SK-N-SH (cell line): ENCODE measurements around the gene ATP6V1C2. TPM values are rescaled to one million over a fixed set of nuclear protein-coding genes. Genes with fewer than 3 reads are reported as not detected.

ENCODE experiments used
- CTCF ChIA-PET: fragments of 300-600, 350-600 bp; formaldehyde crosslinking; extraction: SDS; loops from one replicate; lab custom pipeline; 2021; lab: Yijun Ruan, JAX
- POLR2A ChIA-PET: fragments of 350-600 bp; sonication (Branson Sonifier 250); formaldehyde crosslinking; extraction: SDS; loops from one replicate; lab custom pipeline; 2020; ENCODE audit warnings: antibody characterized with exemption, inconsistent platforms; lab: Yijun Ruan, JAX
- DNase-seq: peaks from one replicate; pipeline ENCODE4 v3.0.0; 2012
- H2AFZ ChIP-seq: fragments of 200-600 bp; sonication (generic); 2 replicates; pipeline ENCODE4 v1.8.1; 2016; ENCODE audit warnings: antibody characterized with exemption, mild to moderate bottlenecking, low read depth
- H3F3A ChIP-seq: fragments of 200-600 bp; sonication (generic); replicated peaks from 2 replicates; pipeline ENCODE3; 2016; ENCODE audit warnings: antibody characterized with exemption, mild to moderate bottlenecking; ENCODE audit not compliant: insufficient read depth
- H3K27ac ChIP-seq, 2 experiments: fragments of 200-500 bp in 1 of 2; fragments of 200-600 bp in 1 of 2; sonication (Bioruptor generic) in 1 of 2; sonication (generic), shearing (Covaris generic) in 1 of 2; 2 replicates each; pipeline versions ENCODE4 v1.5.1 to v1.6.1; 2014 to 2016; ENCODE audit warnings: low read depth in 2 of 2, inconsistent platforms in 1 of 2, low read length in 1 of 2, mild to moderate bottlenecking in 1 of 2, mixed read lengths in 1 of 2
- H3K27me3 ChIP-seq: fragments of 200-600 bp; sonication (generic), shearing (Covaris generic); 2 replicates; pipeline ENCODE4 v1.6.1; 2016; ENCODE audit warnings: mixed run types; ENCODE audit not compliant: insufficient read depth
- H3K36me3 ChIP-seq, 2 experiments: fragments of 200-500 bp in 1 of 2; fragments of 200-600 bp in 1 of 2; sonication (Bioruptor generic) in 1 of 2; sonication (generic) in 1 of 2; replicated peaks in 1 of 2; 2 replicates each; pipeline versions ENCODE3 to v1.5.1; 2014 to 2016; ENCODE audit warnings: low read length in 1 of 2, mild to moderate bottlenecking in 1 of 2; ENCODE audit not compliant: insufficient read depth in 2 of 2, control insufficient read depth in 1 of 2
- H3K4me1 ChIP-seq, 2 experiments: fragments of 200-500 bp in 1 of 2; fragments of 200-600 bp in 1 of 2; sonication (Bioruptor generic) in 1 of 2; sonication (generic), shearing (Covaris generic) in 1 of 2; 2 replicates each; pipeline versions ENCODE4 v1.5.1 to v1.6.1; 2014 to 2016; ENCODE audit warnings: low read depth in 1 of 2, low read length in 1 of 2, mixed run types in 1 of 2; ENCODE audit not compliant: insufficient read depth in 2 of 2, control insufficient read depth in 1 of 2
- H3K4me2 ChIP-seq: fragments of 200-600 bp; sonication (generic), shearing (Covaris generic); 2 replicates; pipeline ENCODE4 v1.6.1; 2017; ENCODE audit warnings: mixed run types
- H3K4me3 ChIP-seq, 2 experiments: fragments of 200-500 bp in 1 of 2; fragments of 200-600 bp in 1 of 2; sonication (Bioruptor generic) in 1 of 2; sonication (generic), shearing (Covaris generic) in 1 of 2; 2 replicates each; pipeline versions ENCODE4 v1.5.1 to v1.8.1; 2014 to 2016; ENCODE audit warnings: low read depth in 2 of 2, inconsistent platforms in 1 of 2, low read length in 1 of 2, mild to moderate bottlenecking in 1 of 2, mixed read lengths in 1 of 2, moderate library complexity in 1 of 2
- H3K79me2 ChIP-seq: fragments of 200-600 bp; sonication (generic); 2 replicates; pipeline ENCODE4 v1.8.1; 2017; ENCODE audit warnings: mild to moderate bottlenecking; ENCODE audit not compliant: insufficient read depth
- H3K9ac ChIP-seq: fragments of 200-600 bp; sonication (generic); 2 replicates; pipeline ENCODE4 v1.6.1; 2017; ENCODE audit warnings: mixed run types
- H3K9me2 ChIP-seq: fragments of 200-600 bp; sonication (generic); 2 replicates; pipeline ENCODE4 v1.6.1; 2017; ENCODE audit warnings: mixed run types
- H3K9me3 ChIP-seq: fragments of 200-600 bp; sonication (generic); 2 replicates; pipeline ENCODE4 v1.6.1; 2017; ENCODE audit warnings: mixed run types, mild to moderate bottlenecking, moderate library complexity
- H4K20me1 ChIP-seq: fragments of 200-600 bp; sonication (generic); 2 replicates; pipeline ENCODE4 v1.6.1; 2017; ENCODE audit warnings: mild to moderate bottlenecking, mixed run types; ENCODE audit not compliant: insufficient read depth
- CHD2 ChIP-seq: fragments of 150-350 bp; IDR thresholded peaks from 2 replicates; pipeline ENCODE4 v1.6.1; 2018; ENCODE audit warnings: low read length; ENCODE audit not compliant: partially characterized antibody
- CTCF ChIP-seq: fragments of 200-600 bp; sonication (generic); IDR thresholded peaks from 2 replicates; pipeline ENCODE4 v1.6.1; 2017; ENCODE audit warnings: antibody characterized with exemption, mild to moderate bottlenecking, moderate library complexity
- ELF1 ChIP-seq: IDR thresholded peaks from 2 replicates; pipeline ENCODE4 v1.4.0; 2012
- EP300 ChIP-seq, 2 experiments: IDR thresholded peaks; 2 replicates each; pipeline versions ENCODE4 v1.4.0 to v1.6.1; 2012; ENCODE audit warnings: borderline replicate concordance in 1 of 2, low read depth in 1 of 2, low read length in 1 of 2
- FOSL2 ChIP-seq: IDR thresholded peaks from 2 replicates; pipeline ENCODE4 v1.4.0; 2012; ENCODE audit warnings: low read depth, mild to moderate bottlenecking, moderate library complexity, borderline replicate concordance
- GATA2 ChIP-seq: sonication (generic); formaldehyde crosslinking; IDR thresholded peaks from 2 replicates; pipeline ENCODE4 v1.5.0; 2020; ENCODE audit warnings: mild to moderate bottlenecking, missing genetic modification reagents
- JUND ChIP-seq: IDR thresholded peaks from 2 replicates; pipeline ENCODE4 v1.4.0; 2012
- MAX ChIP-seq: IDR thresholded peaks from 2 replicates; pipeline ENCODE4 v1.4.0; 2012; ENCODE audit warnings: low read depth
- MXI1 ChIP-seq: IDR thresholded peaks from 2 replicates; pipeline ENCODE4 v1.6.1; 2012; ENCODE audit warnings: mild to moderate bottlenecking, low read depth, low read length, improper control_type of control experiment
- NFIC ChIP-seq: IDR thresholded peaks from 2 replicates; pipeline ENCODE4 v1.4.0; 2012; ENCODE audit warnings: borderline replicate concordance
- POLR2AphosphoS5 ChIP-seq: IDR thresholded peaks from 2 replicates; pipeline ENCODE4 v1.6.1; 2012; ENCODE audit warnings: low read depth, low read length
- RAD21 ChIP-seq: IDR thresholded peaks from 2 replicates; pipeline ENCODE4 v1.6.1; 2012; ENCODE audit warnings: mild to moderate bottlenecking, low read length
- RCOR1 ChIP-seq: fragments of 150-350 bp; IDR thresholded peaks from 2 replicates; pipeline ENCODE4 v1.6.1; 2017; ENCODE audit warnings: antibody characterized with exemption, low read length
- REST ChIP-seq: IDR thresholded peaks from 2 replicates; pipeline ENCODE4 v1.6.1; 2012; ENCODE audit warnings: mild to moderate bottlenecking, low read depth, low read length, moderate library complexity
- RFX5 ChIP-seq: IDR thresholded peaks from 2 replicates; pipeline ENCODE4 v1.6.1; 2012; ENCODE audit warnings: mild to moderate bottlenecking, improper control_type of control experiment, low read length
- RXRA ChIP-seq: IDR thresholded peaks from 2 replicates; pipeline ENCODE4 v1.4.0; 2012; ENCODE audit warnings: low read depth, mild to moderate bottlenecking, borderline replicate concordance
- SIN3A ChIP-seq: IDR thresholded peaks from 2 replicates; pipeline ENCODE4 v1.6.1; 2012; ENCODE audit warnings: low read depth, mild to moderate bottlenecking, low read length, moderate library complexity, borderline replicate concordance
- TCF12 ChIP-seq: IDR thresholded peaks from 2 replicates; pipeline ENCODE4 v1.4.0; 2012
- TEAD4 ChIP-seq: IDR thresholded peaks from 2 replicates; pipeline ENCODE4 v1.4.0; 2012; ENCODE audit warnings: mild to moderate bottlenecking, borderline replicate concordance; ENCODE audit not compliant: insufficient read depth
- USF1 ChIP-seq: IDR thresholded peaks from 2 replicates; pipeline ENCODE4 v1.4.0; 2012; ENCODE audit warnings: low read depth, borderline replicate concordance
- USF2 ChIP-seq: fragments of 150-350 bp; IDR thresholded peaks from 2 replicates; pipeline ENCODE4 v1.6.1; 2017; ENCODE audit warnings: antibody characterized with exemption, low read length, low read depth, borderline replicate concordance
- WGBS: methylation state at CpG from one replicate; pipeline ENCODE4 v1.1.6; 2017; ENCODE audit warnings: low lambda C conversion rate; 5-methylcytosine and 5-hydroxymethylcytosine counted together
- polyA plus RNA-seq, 3 experiments: library from polyadenylated mRNA; depleted of rRNA; stranded (reverse); fragments of >200 nt; gene quantifications; 2 replicates each; pipeline ENCODE4 v1.2.3, GENCODE V29; 2012

ATP6V1C2 gene
- polyA plus RNA-seq, 1 of the 3 experiments (the other 2 are of a cell fraction) = 0.12 TPM

GRCh38 chr2:10781746-10782145 lies 60.3 kb downstream of the ATP6V1C2 start:
- Histone ChIP-seq H3K36me3 (peaks cover 40 to 61% of the 10 kb centered on the region in 2 experiments), H3K4me2 (no peak overlapping the region), H3K9me3 (no peaks in the 10 kb centered on the region), H3F3A (no peaks in the 10 kb centered on the region), H2AFZ (no peak overlapping the region), H3K27ac (no peak overlapping the region), H3K4me3 (no peak overlapping the region), H3K9ac (no peak overlapping the region), H3K9me2 (no peaks in the 10 kb centered on the region), H4K20me1 (no peaks in the 10 kb centered on the region), H3K79me2 (no peaks in the 10 kb centered on the region), H3K27me3 (no peaks in the 10 kb centered on the region), H3K4me1 (no peaks in the 10 kb centered on the region; a peak in 1 of 4 replicates)
- 94% methylated on average over 8 of the region's 8 CpGs for WGBS
- POLR2A ChIA-PET = no interaction called here
- DNase-seq = no peak
- CTCF ChIA-PET = interaction anchor here (1.2 to 1.9 kb wide), 3 partner anchors 18 to 51 kb away, joined by 4 to 7 read pairs (median 4); partner anchors contain the start of gene PDIA6
- TF ChIP-seq CHD2 (no peak), RAD21 (no peak), USF2 (no peak), FOSL2 (no peak), CTCF (no peak), USF1 (no peak), RCOR1 (no peak), TCF12 (no peak), NFIC (no peak), POLR2AphosphoS5 (no peak), GATA2 (CRISPR knock-in tag) (no peak), RXRA (no peak)

- ChIA-PET CTCF (no interaction called here), POLR2A (no interaction called here)
- DNase-seq = no peak
- H3F3A ChIP-seq = no peaks in the 10 kb centered on the region
- no peaks in the 10 kb centered on the region for H3K27me3 ChIP-seq
- no peak overlapping the region for H3K4me2 ChIP-seq
- no peaks in the 10 kb centered on the region for H3K79me2 ChIP-seq
- H3K4me1 ChIP-seq = no peaks in the 10 kb centered on the region; a peak in 1 of 4 replicates
- H3K9me3 ChIP-seq = no peaks in the 10 kb centered on the region
- no peaks in the 10 kb centered on the region for H3K9me2 ChIP-seq
- H4K20me1 ChIP-seq = no peaks in the 10 kb centered on the region
- H3K27ac ChIP-seq = no peak overlapping the region; a peak in 1 of 4 replicates
- no peak overlapping the region for H3K9ac ChIP-seq
- TF ChIP-seq RCOR1 (no peak), JUND (no peak), ELF1 (no peak), RXRA (no peak), TEAD4 (no peak), RFX5 (no peak), REST (no peak), EP300 (IDR thresholded peaks at IDR 0.05; ENCODE audit: borderline replicate concordance in 1 of 2, low read depth in 1 of 2, low read length in 1 of 2) (no peak), SIN3A (no peak), MAX (no peak), MXI1 (no peak), POLR2AphosphoS5 (no peak)
- no peak overlapping the region for H2AFZ ChIP-seq
- peaks cover 57 to 73% of the 10 kb centered on the region in 2 experiments for H3K36me3 ChIP-seq
- no peak overlapping the region for H3K4me3 ChIP-seq
- WGBS = 78% methylated on average over 4 of the region's 4 CpGs
Observed at GRCh38 chr2:10783421-10783820, 62.0 kb downstream of the ATP6V1C2 start.
